Measurements from ENCODE around the gene PCNA.
"Not testable (repeated sequence)": the region's sequence is repeated elsewhere in the genome, so short reads cannot be mapped to it uniquely, and the experiment has no call there.

The PCNA gene

DNA sequence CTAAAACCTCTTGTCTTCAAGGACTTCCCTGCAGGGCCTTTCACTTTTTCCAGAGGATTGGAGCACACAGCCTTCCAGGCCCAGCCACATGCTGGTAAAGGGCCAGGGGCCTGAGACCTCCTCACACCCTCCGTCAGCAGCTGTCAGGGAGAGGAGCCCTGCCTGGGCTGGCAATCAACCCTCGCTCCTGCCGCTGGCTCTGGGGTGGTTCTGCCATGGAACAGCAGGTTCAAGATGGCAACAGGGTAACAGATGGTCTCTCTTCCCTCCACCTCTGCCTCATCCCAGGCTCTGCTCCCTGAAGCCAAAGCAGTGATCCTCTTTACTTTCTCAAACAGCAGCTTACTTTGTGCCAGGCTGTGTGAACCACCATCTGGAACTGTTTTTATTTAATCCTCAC lies 23.8 kb downstream of the PCNA start:
- DNase-seq = no peak

DNA sequence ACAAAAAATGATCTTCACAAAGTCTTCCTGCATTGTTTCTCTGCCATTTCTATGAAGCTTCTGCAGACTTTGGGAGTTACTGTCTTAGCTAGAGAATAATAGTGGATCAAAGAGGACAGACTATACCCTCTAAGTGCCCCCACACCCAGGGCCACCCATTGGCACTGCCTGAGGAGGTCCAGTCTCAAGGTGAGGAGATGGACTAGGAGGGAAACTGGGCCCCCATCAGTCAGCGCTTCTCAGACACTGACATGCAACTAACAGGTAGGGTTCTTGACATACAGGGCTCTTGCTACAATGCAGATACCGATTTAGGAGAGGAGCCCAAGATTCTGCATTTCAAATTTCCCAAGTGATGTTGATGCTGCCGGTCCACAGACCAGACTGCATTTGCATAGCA lies 24.3 kb downstream of the PCNA start:
- DNase-seq = no peak

DNA sequence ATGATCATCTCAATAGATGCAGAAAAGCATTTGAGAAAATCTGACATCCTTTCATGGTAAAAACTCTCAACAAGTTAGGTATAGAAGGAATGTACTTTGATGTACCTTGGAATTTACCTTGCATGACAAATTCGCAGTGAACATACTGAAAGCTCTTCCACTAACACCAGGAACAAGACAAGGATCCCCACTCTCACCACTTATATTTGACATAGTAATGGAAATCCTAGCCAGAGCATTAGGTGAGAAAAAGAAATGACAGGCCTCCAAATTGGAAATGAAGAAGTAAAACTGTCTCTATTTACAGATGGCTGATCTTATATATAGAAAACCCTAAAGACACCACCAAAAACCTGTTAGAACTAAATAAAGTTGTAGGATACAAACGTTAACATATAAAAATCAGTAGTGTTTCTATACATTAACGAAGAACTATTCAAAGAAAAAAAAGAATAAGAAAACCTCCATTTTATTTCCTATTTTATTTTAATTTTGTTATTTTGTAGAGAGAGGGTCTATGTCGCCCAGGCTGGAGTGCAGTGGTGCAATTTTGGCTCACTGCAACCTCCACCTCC lies 26.9 kb downstream of the PCNA start:
- DNase-seq = no peak

DNA sequence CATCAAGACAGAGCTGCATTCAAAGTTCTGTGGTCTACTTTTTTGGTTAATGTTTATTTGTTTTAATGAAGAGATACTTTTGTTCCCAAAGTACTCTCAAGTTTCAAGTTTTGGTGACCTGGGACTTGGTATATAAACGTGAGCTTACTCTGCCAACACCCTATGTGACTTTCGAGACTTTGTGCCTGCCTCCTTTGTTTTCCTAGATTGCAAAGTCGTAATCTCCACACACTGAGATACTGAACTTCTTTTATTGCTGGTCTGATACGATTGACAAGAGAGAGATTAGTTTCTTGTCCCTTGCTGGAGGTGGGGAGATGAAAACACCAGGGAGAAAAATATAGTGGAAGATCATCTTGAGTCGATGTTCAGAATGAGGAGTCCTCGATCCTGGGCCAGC lies 27.9 kb downstream of the PCNA start:
- DNase-seq = no peak

DNA sequence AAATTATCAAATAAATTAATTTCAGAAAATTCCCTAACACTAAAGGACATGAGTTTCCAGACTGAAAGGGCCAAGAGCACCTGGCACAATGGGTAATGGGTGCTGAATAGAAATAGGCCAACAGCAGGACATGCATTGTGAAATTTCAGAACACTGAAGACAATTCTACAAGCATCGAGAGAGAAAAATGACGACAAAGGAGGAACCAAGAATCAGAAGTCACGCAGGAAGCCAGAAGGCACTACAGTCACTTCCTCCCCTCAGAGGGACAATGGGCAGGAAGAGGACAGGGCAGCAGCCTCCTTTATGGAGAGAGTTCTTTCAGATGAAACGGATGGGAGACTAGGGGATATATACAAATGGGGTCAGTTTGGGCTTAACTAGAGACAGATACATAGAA lies 29.6 kb downstream of the PCNA start:
- no peak for DNase-seq

DNA sequence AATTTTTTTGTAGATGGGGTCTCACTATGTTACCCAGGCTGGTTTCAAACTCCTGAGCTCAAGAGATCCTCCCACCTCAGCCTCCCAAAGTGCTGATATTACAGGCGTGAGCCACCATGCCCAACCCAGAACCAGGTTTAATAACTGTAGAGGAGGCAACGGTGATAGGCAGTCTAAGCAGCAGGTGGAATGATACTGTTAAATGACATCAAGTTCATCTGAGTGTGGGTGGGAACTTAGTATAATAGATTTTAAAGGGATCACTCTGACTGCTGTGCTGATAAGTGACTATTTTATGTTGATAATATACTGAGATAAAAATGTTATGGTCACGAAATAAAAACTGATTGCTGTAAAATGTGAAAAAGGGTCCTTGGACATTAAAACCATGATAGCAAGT lies 31.1 kb downstream of the PCNA start:
- DNase-seq = no peak

DNA sequence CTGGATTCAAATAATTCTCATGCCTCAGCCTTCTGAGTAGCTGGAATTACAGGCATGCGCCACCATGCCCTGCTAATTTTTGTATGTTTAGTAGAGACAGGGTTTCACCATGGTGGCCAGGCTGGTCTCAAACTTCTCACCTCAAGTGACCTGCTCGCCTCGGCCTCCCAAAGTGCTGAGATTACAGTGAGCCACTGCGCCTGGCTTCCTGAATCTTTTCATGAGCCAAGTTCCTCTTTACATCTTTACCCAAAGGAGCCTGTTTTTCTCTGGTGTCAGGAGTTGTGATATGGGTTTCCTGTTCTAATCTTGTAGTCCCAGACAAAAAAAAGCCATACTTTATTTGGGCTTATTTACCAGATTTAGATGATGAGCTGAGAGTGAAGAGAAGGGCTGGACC lies 34.4 kb downstream of the PCNA start:
- no peak for DNase-seq

DNA sequence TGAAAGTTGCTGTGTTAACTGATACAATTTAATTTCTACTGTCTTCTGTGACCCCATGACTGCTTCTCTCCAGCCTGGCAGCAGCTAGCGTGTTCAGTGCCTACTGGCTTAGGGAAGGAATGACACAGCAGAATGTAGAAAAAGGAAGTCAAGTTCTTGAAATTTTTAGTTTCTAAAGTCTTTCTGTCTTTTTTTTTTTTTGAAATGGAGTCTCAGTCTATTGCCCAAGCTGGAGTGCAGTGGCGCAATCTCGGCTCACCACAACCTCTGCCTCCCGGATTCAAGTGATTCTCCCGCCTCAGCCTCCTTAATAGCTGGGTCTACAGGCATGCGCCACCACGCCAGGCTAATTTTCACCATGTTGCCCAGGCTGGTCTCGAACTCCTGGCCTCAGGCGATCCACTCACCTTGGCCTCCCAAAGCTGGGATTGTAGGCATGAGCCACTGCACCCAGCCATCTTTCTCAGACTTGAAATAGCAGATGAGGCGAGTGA lies 39.3 kb downstream of the PCNA start:
- DNase-seq = no peak

DNA sequence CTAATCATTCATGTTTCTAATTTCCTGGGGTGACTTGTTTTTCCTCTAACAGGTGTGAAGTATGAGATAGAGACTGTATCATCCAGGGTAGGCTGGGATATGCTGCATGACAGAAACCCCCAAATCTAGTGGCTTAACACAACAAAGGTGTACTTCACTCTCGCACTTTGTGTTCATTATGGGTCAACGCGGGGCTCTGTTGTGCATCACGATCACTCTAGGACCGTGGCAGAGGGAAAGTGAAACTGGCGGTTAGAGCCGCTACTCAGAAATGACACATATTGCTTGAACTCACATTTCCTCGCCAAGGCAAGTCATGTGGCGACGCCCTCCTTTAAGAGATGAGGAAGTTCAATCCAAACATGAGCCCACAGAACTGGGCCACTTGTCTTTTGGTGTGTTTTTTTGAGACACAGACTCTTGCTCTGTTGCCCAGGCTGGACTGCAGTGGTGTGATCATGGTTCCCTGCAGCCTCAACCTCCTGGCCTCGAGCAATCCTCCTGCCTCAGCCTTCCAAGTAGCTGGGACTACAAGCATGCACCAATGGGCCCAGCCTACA lies 41.3 kb downstream of the PCNA start:
- peak; percentile 67 for DNase-seq

DNA sequence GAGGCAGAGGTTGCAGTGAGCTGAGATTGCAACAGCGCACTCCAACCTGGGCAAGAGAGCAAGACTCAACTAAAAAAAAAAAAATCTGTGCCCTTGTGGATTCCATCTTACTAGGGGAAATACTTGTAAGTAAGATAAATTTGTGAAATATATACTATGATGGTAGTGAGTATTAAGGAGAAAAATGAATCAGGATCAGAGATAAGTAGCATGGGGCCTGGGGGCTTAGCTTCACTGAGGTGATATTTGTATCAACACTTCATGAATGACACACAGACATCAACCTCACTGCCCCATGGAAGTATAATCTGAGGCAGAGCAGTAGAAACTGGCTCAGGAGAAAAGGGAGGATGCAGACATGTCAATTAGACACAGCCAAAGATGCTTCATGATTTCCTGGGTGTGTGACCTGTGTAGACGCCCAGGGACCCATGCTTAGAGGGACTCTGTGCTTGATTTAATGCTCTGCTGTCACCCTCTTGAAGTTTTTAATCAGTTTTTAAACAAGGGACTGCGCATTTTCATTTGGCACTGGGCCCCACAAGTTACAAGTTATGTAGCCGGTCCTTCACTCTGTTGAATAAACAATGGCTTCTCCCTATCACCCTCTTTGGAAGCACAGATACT lies 41.9 kb downstream of the PCNA start:
- DNase-seq = no peak

DNA sequence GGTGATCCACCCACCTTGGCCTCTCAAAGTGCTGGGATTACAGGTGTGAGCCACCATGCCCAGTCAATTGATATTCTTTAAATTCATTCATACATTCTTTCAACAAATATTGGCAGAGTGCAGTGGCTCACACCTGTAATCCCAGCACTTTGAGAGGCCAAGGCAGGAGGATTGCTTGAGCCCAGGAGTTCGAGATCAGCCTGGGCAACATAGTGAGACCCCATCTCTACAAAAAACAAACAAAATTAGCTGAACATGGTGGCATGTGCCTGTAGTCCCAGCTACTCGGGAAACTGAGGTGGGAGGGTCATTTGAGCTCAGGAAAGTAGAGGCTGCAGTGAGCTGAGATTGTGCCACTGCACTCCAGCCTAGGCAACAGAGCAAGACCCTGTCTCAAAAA lies 42.8 kb downstream of the PCNA start:
- DNase-seq = not testable (repeated sequence)

DNA sequence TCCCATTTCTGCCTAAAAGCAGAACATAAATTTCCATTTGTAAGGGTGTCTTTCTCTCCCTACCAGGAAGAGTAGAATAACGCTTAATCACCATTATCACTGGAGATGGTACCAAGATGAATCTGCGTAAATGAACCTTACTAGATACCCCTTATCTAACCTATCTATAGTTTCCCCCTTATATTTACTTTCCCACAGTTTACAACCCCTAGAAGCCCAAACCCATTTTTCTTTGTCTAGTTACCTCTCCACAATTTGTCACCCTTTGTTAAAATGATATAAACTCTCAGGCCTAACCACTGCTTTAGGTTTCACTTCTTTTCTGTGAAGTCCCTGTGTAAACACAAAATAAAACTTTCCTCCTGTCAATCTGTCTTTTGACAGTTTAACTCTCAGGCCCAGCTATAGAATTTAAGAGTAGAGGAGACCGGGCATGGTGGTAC lies 45.5 kb downstream of the PCNA start:
- no peak for DNase-seq

DNA sequence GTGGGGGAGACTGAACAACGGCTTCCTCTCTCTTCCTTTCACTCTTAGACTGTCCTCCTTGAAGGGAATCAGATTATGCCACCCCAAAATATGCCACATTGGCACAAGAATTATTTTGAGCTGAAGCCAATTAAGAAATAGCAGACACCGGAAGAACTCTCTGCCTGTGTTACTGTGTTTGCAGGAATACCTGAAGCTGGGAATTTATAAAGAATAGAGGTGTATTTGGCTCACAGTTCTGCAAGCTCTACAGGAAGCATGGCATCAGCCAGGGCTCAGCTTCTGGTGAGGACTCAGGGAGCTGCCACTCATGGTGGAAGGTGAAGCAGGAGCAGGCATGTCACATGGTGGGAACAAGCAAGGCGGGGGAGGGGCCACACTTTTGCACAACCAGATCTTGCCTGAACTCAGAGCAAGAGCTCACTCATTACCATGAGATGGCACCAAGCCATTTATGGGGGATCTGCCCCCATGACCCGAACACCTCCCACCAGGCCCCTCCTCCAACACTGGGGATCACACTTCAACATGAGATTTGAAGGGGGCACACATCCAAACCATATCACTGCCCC lies 46.0 kb downstream of the PCNA start:
- DNase-seq = no peak

DNA sequence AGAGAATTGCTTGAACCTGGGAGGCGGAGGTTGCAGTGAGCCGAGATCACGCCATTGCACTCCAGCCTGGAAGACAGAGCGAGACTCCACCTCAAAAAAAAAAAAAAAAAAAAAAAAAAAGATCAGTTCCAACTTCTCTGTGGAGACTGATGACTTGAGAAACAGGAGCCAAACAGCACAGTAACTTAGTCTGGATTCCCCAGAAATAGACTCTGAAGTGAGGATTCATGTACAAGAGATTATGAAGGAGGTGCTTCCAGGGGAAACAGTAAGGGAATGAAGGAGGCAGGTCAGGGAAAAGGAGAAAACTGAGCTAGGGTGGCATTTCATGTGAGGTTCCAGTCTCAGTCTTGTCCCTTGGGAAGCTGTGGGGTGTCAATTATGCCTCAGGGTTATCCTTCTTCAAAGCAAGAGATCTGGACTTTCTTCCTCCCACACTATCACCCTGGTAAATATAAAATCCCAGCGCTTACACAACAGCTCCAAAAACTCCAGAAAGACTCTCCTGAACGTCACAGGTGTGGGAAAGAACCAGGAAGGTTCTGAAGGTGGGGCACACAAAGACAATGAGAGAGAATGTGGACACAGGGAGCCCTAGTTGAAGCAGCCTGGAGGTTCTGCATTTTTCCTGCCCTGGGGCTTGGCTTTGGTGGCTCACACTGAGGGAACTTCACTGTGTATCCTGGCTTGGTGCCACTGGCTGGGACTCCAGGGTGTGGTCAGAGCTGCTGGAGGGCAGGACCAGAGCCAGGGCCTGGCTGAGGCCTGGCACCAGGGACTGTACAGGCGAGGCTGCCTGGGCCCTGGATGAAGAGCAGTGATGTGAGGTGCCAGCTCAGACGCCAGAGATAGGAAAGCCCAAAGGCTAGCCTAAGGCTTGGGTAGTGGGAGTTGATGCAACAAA lies 46.8 kb downstream of the PCNA start:
- no peak for DNase-seq

DNA sequence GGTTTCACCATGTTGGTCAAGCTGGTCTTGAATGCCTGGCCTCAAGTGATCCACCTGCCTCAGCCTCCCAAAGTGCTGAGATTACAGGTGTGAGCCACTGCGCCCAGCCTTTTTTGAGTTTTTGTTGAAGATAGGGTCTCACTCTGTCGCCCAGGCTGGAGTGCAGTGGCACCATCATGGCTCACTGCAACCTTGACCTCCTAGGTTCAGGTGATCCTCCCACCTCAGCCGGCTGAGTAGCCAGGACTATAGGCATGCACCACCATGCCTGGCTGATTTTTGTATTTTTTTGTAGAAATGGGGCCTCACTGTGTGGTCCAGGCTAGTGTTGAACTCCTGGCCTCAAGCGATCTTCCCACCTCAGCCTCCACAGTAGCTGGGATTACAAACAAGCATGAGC lies 47.8 kb downstream of the PCNA start:
- DNase-seq = not testable (repeated sequence)

DNA sequence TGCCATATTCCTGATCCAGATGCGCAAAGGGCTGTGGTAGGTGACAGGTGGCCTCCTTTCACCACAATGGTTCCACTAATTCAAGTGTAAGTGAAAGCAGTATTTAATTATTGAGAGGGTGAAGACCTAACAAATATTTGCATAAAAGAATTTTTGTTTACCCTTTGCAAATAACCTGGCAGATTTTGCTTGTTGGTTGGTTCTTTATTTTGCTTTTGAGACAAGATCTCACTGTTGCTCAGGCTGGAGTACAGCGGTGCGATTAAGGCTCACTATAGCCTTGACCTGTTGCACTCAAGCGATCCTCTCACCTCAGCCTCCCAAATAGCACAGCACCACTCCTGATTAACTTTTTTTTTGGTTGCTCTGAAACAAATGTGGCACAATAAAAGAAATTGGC lies 49.2 kb downstream of the PCNA start:
- DNase-seq = no peak

DNA sequence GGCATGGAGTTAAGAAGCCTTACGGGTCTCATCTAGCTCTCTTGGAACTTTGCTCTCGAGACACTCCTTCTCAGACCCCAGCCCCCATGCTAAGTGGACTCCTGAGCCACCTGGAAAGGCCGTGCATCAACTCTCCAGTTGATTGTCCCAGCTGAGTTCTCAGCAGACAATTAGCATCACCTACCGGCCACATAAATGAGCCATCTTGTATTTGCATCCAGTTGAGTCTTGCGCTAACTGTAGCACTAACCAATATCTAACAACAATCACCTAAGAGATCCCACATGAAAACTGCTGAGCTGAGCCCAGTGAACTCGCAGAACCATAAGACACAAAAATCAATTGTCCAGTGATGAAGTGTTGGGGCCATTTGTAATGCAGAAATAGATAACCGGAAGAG lies 49.7 kb downstream of the PCNA start:
- no peak for DNase-seq

DNA sequence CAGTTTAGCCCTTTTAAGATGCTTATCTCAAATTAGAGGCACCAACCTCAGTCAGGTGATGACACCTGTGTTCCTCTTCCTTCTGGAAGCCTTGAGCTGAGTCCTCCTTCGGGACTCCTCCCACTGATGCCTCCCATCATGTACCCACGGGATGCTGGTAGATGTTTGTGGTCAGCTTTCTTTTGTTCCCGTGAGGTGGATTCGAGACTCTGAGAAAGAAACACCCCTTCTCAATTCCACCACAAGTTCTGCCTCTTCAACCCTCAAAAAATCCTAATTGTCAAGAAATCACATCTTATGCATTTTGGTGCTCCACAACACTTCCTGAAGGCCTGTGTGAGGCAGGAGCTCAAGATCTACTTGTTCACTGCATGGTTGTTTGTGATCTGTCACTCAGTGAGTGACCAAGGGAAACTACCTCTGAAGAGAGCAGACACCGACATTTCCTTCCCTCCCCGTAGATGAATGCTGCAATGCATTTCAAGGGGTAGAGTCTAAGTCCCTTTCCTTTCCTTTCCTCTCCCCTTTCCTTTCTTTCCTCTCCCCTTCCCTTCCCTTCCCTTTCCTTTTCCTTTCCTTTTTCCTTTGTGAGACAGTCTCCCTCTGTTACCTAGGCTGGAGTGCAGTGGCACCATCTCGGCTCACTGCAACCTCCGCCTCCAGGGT lies 50.5 kb downstream of the PCNA start:
- DNase-seq = no peak

DNA sequence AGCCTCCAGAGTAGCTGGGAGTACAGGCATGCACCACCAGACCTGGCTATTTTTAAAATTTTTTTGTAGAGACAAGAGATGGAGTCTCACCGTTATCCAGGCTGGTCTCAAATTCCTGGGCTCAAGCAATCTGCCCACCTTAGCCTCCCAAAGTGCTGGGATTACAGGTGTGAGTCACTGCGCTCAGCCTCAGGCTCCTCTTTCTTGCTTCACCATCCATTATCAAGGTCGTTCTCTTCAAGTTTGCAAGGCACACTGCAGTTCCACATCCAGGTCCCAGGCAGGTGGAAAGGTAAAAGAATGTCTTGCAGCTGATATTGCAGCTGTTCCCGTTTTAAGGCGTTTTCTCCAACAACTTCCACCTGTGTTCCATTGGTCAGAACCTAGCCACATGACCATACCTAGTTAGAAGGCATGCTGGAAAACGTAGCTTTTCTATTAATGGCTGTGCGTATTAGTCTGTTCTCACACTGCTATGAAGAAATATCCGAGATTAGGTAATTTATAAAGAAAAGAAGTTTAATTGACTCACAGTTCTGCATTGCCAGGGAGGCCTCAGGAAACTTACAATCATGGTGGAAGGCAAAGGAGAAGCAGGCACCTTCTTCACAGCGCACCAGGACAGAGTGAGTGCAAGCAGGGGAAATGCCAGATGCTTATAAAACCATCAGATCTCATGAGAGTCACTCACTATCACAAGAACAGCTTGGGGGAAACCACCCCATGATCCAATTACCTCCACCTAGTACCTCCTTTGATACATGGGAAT lies 51.7 kb downstream of the PCNA start:
- no peak for DNase-seq

DNA sequence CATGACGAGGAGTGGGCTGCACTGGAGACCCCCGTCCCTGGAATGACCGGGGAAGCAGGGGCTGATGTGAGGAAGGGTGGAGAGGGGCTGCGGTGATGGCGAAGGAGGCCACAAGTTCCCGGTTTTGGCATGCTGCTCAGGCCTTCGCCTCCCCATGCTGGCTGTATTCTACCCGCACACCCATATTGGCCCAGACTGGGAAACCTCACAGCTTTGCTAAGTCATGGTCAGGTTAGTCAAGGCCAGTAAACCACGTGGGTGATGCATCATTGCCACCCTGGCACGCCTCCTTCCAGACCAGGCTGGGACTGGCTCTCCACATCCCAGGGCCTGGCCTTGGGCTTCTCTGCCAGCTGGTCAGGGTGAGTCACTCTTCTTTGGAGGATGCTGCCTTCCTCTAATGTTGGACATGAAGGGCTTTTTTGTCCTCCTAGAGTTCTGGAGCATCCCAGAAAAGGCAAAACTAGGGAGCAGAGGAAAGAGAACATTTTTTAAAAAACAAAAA lies 53.8 kb downstream of the PCNA start:
- DNase-seq = no peak

DNA sequence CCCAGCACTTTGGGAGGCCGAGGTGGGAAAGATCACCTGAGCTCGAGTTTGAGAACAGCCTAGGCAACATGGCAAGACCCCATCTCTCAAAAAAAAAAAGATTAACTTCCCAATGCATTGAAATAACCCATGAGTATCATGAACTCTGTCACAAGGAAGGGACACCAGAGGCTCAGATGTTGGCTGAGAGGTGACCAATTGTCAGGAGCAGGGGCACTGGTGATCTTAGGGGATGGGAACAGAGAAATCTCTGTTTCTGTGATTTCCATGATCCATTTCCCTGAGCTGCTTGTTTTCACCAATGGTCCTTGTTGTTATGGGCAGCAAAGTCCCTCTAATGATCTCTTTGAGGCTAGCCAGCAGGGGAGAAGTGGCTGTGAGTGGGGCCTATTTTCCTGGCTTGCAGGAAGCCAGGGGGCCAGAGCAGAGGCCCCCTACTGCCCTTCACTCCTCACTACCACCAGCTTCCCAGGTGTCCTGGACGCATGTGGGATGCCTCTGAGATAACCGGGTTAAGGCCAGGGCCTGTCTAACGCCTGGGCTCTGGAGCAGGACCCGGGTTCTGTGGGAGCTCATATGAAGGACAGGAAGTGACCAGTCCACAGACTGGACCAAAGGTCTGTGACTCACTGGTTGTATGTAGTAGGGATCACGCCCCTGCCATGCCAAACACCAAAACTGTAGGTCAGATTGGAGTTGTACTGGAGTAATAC lies 54.4 kb downstream of the PCNA start:
- DNase-seq = no peak
